Panc1 (cell line): ENCODE results near the gene VTI1A. TPM values are rescaled to one million over a fixed set of nuclear protein-coding genes. Genes with fewer than 3 reads are reported as not detected.

ENCODE experiments used
- ATAC-seq: fragments of 200-7000 bp; cut with Tn5 transposase; 2 replicates; pipeline ENCODE4 v1.9.1; 2020; ENCODE audit warnings: mild to moderate bottlenecking, moderate library complexity
- BruUV-seq: library from RNA; stranded (reverse); fragments of 400-500 nt; replicated peaks from 2 replicates; lab custom pipeline; 2021; lab: Mats Ljungman, UMichigan
- CTCF ChIA-PET: fragments of 300-600 bp; sonication (Branson Sonifier 250); formaldehyde crosslinking; loops from one replicate; lab custom pipeline; 2022; ENCODE audit warnings: antibody characterized with exemption; lab: Charles Lee
- POLR2A ChIA-PET: fragments of 300-600 bp; sonication (Branson Sonifier 250); formaldehyde crosslinking; loops from one replicate; lab custom pipeline; 2022; ENCODE audit warnings: antibody characterized with exemption; lab: Charles Lee
- DNase-seq: peaks from one replicate; pipeline ENCODE4 v3.0.0-alpha.2; 2010; ENCODE audit warnings: low read depth, low spot score
- H3K27ac ChIP-seq: 2 replicates; pipeline ENCODE4 v1.5.1; 2011; ENCODE audit warnings: mild to moderate bottlenecking, low read length, inconsistent platforms
- H3K27me3 ChIP-seq: fragments of 200-500 bp; sonication (Bioruptor generic); 2 replicates; pipeline ENCODE4 v1.6.0; 2014; ENCODE audit warnings: low read length, inconsistent platforms; ENCODE audit not compliant: control insufficient read depth, insufficient read depth
- H3K36me3 ChIP-seq: fragments of 200-500 bp; sonication (Bioruptor generic); 2 replicates; pipeline ENCODE4 v1.5.1; 2014; ENCODE audit warnings: inconsistent platforms, mild to moderate bottlenecking, low read length, moderate library complexity; ENCODE audit not compliant: control insufficient read depth, insufficient read depth
- H3K4me1 ChIP-seq: 2 replicates; pipeline ENCODE4 v1.5.1; 2011; ENCODE audit warnings: inconsistent platforms, mild to moderate bottlenecking, low read length, moderate library complexity; ENCODE audit not compliant: control insufficient read depth, insufficient read depth
- H3K4me3 ChIP-seq, 2 experiments: 2 replicates each; pipeline ENCODE4 v1.5.1; 2011 to 2012; ENCODE audit warnings: low read depth in 2 of 2, low read length in 2 of 2, mild to moderate bottlenecking in 2 of 2, inconsistent platforms in 1 of 2, moderate library complexity in 1 of 2
- H3K9me3 ChIP-seq: fragments of 200-500 bp; sonication (Bioruptor generic); 2 replicates; pipeline ENCODE4 v1.5.1; 2014; ENCODE audit warnings: low read depth, mild to moderate bottlenecking, inconsistent platforms, low read length, moderate library complexity; ENCODE audit not compliant: control insufficient read depth, insufficient read depth
- POLR2AphosphoS5 ChIP-seq: IDR thresholded peaks from 2 replicates; pipeline ENCODE4 v1.6.1; 2012; ENCODE audit warnings: mild to moderate bottlenecking, low read depth, low read length, moderate library complexity
- SIN3A ChIP-seq: IDR thresholded peaks from 2 replicates; pipeline ENCODE4 v1.6.1; 2012; ENCODE audit warnings: low read depth, mild to moderate bottlenecking, low read length, moderate library complexity, borderline replicate concordance; ENCODE audit not compliant: insufficient read depth
- TCF7L2 ChIP-seq: IDR thresholded peaks from 2 replicates; pipeline ENCODE4 v1.6.1; 2011; ENCODE audit warnings: mild to moderate bottlenecking, low read depth, low read length, inconsistent platforms
- in situ Hi-C: cut with HindIII; loops from 2 replicates; pipeline ENCODE4 v1.10.0; 2016; ENCODE audit warnings: low sequenced_read_pairs, low pct_unique_long_range_greater_than_20kb
- intact Hi-C: fragments of 100-400 bp; cut with micrococcal nuclease; formaldehyde crosslinking; loops from one replicate; pipeline ENCODE4 v1.10.0; 2022; ENCODE audit not compliant: unreplicated experiment
- total RNA-seq: library from RNA; stranded (reverse); gene quantifications from one replicate; pipeline ENCODE4 v1.2.1, GENCODE V29; 2021; ENCODE audit not compliant: unreplicated experiment
- TF ChIP-seq, protein P1 (sequence below): fragments of 450-650 bp; IDR thresholded peaks from 2 replicates; pipeline ENCODE4 v1.5.1; 2017; ENCODE audit warnings: mild to moderate bottlenecking
- TF ChIP-seq, protein P2 (sequence below), 2 experiments: IDR thresholded peaks; 2 replicates each; pipeline ENCODE4 v1.6.1; 2011 to 2012; ENCODE audit warnings: low read depth in 2 of 2, control low read depth in 1 of 2, low read length in 1 of 2, mild to moderate bottlenecking in 1 of 2, moderate library complexity in 1 of 2; ENCODE audit not compliant: insufficient read depth in 1 of 2

VTI1A gene
- total RNA-seq, 1 experiment from 2014 or later: 36.3 TPM

DNA sequence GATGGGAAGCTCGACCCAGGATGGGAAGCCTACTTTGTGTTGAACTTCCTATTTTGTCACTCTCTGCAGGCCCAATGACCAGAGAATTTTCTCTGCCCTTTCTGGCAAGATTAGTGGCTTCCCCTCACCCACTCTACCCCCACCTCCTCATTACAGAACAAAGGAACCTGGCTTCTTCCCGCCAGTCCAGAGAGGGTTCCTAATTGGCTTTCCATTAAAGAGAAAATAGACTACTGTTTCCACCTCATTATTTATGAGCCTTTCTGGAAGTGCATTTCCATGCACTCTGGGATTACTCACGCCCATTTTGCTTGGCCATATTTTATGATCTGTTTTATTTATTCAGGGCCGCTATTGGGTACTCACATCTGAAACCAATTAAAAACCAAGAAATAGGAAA lies 408.1 kb downstream of the VTI1A start:
- TF ChIP-seq, protein P1, sequence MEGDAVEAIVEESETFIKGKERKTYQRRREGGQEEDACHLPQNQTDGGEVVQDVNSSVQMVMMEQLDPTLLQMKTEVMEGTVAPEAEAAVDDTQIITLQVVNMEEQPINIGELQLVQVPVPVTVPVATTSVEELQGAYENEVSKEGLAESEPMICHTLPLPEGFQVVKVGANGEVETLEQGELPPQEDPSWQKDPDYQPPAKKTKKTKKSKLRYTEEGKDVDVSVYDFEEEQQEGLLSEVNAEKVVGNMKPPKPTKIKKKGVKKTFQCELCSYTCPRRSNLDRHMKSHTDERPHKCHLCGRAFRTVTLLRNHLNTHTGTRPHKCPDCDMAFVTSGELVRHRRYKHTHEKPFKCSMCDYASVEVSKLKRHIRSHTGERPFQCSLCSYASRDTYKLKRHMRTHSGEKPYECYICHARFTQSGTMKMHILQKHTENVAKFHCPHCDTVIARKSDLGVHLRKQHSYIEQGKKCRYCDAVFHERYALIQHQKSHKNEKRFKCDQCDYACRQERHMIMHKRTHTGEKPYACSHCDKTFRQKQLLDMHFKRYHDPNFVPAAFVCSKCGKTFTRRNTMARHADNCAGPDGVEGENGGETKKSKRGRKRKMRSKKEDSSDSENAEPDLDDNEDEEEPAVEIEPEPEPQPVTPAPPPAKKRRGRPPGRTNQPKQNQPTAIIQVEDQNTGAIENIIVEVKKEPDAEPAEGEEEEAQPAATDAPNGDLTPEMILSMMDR: no peak
- TF ChIP-seq SIN3A: no peak
- DNase-seq: no peak
- CTCF ChIA-PET: no interaction called here

DNA sequence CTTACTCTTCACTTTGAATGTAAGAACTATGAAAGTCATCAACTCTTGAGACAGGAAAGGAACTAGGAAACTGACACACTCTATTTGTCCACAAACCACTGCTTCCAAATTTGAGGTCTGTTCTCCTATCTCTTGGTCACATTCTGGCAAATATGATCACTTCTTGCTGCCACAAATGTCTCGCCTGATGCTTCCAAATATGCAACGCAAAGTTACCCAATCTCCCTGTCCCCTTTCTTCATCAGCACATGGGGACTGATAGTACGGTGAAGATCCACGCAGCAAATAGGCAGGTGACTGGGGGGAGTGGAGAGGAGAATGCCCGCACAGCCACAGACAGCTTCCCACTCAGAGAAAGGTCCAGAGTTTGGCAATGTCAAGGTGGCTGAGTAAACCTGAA lies 410.5 kb downstream of the VTI1A start:
- CTCF ChIA-PET: no interaction called here
- no peaks in the 10 kb centered on the region for H3K27me3 ChIP-seq
- in situ Hi-C loops: no loop called here

More for the DNA sequence above, 408.1 kb downstream of the VTI1A start:
- Histone ChIP-seq H3K4me3 (no peak overlapping the region), H3K36me3 (no peaks in the 10 kb centered on the region), H3K9me3 (no peaks in the 10 kb centered on the region), H3K27ac (no peak overlapping the region), H3K27me3 (no peaks in the 10 kb centered on the region), H3K4me1 (no peaks in the 10 kb centered on the region)
- intact Hi-C loops: no loop called here
- no peak for ATAC-seq
- BruUV-seq: no TSS peak
- POLR2A ChIA-PET: no interaction called here
- in situ Hi-C loops: no loop called here

More for the DNA sequence above, 410.5 kb downstream of the VTI1A start:
- TF ChIP-seq, protein P2, sequence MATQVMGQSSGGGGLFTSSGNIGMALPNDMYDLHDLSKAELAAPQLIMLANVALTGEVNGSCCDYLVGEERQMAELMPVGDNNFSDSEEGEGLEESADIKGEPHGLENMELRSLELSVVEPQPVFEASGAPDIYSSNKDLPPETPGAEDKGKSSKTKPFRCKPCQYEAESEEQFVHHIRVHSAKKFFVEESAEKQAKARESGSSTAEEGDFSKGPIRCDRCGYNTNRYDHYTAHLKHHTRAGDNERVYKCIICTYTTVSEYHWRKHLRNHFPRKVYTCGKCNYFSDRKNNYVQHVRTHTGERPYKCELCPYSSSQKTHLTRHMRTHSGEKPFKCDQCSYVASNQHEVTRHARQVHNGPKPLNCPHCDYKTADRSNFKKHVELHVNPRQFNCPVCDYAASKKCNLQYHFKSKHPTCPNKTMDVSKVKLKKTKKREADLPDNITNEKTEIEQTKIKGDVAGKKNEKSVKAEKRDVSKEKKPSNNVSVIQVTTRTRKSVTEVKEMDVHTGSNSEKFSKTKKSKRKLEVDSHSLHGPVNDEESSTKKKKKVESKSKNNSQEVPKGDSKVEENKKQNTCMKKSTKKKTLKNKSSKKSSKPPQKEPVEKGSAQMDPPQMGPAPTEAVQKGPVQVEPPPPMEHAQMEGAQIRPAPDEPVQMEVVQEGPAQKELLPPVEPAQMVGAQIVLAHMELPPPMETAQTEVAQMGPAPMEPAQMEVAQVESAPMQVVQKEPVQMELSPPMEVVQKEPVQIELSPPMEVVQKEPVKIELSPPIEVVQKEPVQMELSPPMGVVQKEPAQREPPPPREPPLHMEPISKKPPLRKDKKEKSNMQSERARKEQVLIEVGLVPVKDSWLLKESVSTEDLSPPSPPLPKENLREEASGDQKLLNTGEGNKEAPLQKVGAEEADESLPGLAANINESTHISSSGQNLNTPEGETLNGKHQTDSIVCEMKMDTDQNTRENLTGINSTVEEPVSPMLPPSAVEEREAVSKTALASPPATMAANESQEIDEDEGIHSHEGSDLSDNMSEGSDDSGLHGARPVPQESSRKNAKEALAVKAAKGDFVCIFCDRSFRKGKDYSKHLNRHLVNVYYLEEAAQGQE (IDR thresholded peaks at IDR 0.05; ENCODE audit: insufficient read depth in 1 of 2, low read depth in 2 of 2, low read length in 1 of 2): no peak
- TF ChIP-seq, protein P1: no peak
- no peak for TF ChIP-seq POLR2AphosphoS5
- TF ChIP-seq TCF7L2: no peak
- TF ChIP-seq SIN3A: no peak
- Histone ChIP-seq H3K4me3 (no peak overlapping the region), H3K27ac (no peak overlapping the region), H3K4me1 (no peaks in the 10 kb centered on the region), H3K36me3 (no peaks in the 10 kb centered on the region), H3K9me3 (no peaks in the 10 kb centered on the region)
- POLR2A ChIA-PET: interaction anchor here (0.6 to 0.7 kb wide), 2 partner anchors 107 to 455 kb away, joined by 4 read pairs; no protein-coding TSS in a partner anchor
- intact Hi-C loops: no loop called here
- no peak for DNase-seq
- BruUV-seq: no TSS peak
- ATAC-seq: no peak
